Activated CD4-positive, alpha-beta T cell treated with anti-CD3 and anti-CD28 coated beads, Interleukin-10, Interleukin-2, amounts not matched to agents 100 ng/mL and 50 ng/mL, durations not matched to agents 16 hours and 8 hours (primary cell): ENCODE measurements around the gene ASH1L.

Experiments used
- DNase-seq: peaks from one replicate; pipeline ENCODE4 v3.0.0-alpha.2; 2020

Gene ASH1L

DNA sequence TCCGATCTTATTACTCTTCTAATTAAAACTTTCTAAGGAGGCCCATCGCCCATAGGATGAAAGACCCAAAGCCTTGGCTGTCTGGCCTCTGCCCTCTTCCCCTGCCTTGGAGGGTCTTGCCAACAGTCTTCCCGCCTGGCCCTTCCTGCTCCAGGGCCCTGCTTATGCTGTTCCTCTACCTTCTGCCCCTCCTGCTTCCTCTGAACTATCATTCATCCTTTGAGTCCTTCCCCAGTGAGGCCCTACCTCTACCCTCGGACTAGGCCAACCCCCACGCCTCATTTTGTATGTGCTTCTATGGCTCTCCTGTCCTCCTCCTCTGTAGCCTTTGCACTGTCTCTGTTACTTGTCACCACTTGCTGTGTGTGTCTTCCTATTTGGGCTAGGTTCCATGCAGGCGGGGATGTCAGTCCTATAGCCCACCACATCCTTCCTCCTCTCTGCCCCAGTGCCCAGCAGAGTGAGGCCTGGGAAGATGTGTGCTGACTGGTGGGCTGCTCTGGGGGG lies 236.5 kb downstream of the ASH1L start:
- no peak for DNase-seq

DNA sequence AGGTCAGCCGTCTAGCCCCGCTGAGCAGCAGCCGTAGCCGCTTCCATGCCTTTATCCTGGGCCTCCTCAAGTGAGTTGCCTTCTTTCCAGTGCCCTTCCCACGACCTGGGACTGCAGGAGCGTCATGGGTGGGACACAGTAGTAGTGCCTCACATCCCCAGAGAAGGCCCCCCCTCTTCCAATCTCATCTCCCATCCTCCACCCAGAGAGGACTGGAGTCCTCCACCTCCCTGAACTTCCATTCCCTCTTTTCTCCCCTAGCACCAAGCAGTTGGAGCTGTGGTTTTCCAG lies 237.1 kb downstream of the ASH1L start:
- no peak for DNase-seq

DNA sequence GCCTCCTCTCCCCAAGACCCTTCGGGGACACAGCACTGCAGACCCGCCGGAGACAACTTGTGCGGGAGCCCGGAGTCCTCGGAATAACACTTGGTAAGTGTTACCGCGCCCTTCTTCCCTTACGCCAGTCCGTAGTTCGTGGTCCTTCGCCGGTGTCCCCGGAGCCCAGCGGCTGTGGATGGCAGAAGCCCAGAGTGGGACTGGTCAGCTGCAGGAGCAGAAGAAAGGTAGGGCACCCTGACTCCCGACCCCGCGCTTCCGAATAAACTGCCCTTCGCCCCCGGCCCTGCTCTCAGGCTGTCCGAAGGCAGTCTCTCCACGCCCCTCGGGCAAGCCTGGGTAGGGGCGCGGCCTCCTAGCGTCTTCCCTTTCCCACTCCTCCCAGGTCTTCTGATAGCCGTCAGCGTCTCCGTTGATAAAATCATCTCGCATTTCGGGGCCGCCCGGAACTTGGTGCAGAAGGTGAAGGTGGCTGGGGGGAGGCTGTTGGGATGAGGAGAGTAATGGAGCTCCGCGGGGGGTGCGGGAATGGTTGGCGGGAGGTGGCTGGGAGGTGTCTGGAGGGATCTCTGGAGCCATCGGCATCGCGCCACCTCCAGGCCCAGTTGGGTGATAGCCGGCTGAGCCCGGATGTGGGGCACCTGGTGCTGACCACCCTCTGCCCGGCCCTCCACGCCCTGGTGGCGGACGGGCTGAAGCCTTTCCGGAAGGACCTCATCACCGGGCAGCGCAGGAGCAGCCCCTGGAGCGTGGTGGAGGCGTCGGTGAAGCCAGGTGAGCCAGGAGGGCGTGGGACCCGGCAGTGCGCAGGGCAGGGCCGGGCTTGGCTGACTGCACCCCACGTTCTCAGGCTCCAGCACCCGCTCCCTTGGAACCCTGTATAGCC lies 237.6 kb downstream of the ASH1L start:
- DNase-seq: no peak

DNA sequence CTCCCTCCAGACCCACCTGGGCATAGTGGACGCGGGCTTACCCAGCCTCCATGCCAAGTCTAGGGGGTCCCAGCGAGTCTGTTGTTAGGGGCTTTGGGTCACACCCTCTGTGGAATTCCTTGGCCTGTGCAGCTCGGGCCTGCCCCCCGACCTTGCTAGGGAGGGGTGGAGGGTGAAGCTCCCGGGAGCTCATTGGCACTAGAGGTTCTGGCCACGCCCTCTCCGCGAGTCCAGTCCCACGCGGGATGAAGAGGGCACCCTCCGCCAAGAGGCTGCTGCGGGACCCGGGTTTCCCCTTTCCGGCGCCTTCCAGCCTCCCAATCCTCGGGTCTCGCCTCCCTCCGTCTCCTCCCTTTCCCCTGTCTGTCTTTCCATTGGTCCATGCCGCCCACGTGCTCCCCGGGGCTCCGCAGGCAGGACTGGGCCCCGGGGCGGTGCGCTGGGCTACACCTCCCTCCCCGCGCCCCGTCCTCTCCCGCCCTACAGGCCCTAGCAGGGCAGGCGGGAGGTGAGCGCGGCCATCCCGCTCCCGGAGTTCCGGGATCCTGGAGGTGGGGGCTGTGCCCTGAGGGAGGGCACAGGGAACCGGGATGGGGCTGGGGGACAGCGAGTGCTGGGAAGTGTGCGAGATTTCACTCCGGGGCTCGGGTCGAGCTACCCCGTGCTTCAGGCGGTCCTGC lies 238.4 kb downstream of the ASH1L start:
- DNase-seq: peak; percentile 96

DNA sequence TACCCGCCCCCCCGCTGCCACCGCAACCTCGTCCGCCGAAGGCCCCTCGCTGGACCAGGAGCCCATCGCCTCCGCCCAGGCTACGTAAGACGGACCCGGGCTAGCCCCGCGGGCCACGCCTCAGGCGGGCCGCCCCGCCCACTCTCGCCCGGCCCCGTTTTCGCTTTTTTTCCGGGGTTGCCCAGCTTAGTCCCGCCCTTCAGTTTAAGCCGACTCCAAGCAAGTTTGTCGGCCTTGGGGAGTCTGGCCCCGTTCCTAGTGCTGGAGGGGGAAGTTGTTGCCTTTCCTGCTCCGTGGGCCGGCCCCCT lies 238.9 kb downstream of the ASH1L start:
- DNase-seq: peak; percentile 89

DNA sequence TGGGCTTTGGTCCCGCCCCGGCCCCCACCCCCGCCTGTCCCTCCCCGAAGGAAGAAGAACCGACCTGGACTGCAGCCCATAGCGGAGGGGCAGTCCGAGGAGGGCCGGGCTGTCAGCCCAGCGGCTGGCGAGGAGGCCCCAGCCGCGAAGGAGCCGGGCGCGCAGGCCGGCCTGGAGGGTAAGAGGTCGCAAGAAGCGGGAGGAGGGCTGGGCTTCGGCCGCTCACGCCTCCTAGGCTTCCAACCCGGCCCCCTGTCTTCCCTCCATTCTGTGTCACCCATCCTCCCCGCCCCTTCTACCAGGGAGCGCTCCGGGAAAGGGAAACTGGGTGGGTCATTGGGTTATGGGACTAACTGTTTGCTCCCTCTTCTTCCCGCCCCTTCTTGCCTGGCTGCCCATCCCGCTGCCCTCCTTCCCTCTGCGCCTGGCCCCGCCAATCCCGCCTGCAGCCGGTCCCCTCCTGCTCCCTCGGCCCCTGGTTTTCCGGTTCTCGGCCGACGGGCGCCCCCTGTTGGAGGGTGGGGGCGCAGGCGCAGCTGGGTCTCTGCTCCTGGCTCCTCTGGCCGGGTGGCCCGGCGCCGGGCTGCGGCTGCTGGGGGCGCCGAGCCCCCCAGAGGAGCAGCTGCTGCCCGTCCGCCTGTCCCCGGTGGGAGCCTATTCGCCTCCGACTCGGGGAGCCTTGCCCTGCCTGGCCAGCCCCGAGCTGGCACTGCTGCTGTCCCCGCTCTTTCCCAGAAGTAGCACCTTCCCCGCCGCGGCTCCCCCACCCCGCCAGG lies 239.5 kb downstream of the ASH1L start:
- peak; percentile 90 for DNase-seq

DNA sequence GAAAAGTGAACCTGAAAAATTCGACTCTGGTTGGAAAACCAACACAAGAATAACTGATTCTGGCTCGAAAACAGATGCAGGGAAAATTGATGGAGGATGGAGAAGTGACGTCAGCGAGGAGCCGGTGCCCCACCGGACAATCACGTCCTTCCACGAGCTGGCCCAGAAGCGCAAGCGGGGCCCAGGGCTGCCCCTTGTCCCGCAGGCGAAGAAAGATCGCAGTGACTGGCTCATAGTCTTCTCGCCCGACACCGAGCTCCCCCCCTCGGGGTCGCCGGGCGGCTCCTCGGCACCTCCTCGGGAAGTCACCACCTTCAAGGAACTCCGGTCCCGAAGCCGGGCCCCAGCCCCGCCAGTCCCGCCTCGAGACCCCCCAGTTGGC lies 240.0 kb downstream of the ASH1L start:
- DNase-seq: peak; percentile 16

DNA sequence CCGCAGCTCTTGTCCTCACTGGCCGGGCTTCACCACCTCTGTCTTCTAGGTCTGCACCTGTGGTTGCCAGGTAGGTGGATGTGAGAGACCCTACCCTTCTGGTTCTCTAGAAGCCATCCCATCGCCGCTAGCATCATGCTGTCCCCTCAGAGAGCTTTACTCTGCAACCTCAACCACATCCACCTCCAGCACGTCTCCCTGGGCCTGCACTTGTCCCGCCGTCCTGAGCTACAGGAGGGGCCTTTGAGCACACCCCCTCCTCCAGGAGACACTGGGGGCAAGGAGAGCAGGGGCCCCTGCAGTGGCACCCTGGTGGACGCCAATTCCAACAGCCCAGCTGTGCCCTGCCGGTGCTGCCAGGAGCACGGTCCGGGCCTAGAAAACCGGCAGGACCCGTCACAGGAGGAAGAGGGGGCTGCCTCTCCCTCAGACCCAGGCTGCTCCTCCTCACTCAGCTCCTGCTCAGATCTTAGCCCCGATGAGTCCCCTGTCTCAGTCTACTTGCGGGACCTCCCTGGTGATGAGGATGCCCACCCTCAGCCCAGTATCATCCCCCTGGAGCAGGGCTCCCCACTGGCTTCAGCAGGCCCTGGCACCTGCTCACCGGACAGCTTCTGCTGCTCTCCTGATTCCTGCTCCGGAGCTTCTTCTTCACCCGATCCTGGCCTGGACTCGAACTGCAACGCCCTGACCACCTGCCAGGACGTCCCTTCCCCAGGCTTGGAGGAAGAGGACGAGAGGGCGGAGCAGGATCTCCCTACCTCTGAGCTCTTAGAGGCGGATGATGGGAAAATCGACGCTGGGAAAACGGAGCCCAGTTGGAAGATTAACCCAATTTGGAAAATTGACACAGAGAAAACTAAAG lies 240.7 kb downstream of the ASH1L start:
- DNase-seq: peak; percentile 5

DNA sequence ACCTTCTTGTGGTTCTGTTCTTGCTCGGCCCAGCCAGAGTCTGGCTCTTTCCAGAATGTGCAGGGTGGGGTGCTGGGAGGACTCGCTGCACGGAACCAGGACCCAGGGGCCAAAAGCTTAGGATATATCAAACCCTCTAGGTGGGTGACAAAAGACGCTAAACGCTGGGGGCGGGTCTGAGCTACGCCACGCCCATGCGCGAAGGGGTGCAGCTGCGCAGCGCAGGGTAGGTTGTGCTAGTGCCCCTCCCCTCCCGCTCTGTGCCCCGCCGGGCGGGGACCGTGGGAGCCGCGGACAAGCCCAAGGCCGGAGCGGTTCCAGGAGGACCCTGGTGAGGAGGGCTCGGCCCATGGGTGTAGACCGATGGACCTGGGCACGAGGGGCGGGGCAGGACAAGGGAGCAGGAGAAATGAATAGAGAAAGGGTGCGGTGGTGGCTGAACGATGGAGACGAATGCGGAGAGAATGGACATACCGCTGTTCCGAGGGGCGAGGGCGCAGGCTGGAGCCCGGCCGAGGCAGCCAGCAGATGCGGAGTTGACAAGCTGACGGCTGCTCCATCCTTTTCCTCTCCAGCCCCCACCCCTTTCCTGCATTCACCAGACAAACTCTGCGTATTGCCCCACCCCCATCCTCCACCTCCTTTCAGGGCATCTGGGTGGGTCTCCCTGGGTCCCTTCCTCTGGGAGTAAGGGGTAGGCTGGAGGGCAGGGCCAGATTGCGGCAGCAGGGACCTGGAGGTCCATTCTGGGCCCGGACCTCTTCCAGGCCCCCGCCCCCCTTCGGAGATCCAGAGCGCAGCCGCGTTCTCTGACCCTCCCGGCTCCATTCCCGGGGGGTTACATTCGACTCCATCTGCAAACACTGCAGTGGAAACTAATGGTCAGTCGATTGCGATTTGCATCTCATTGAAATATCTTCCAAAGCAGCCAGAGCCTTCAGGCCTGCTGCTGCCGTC lies 241.7 kb downstream of the ASH1L start, which contains the start of gene RUSC1:
TSS of gene RUSC1 (plus strand) at position 234 of the 957 bp plus-strand sequence. CDS start 880 bp downstream, outside the sequence.
- DNase-seq: peak; percentile 80

DNA sequence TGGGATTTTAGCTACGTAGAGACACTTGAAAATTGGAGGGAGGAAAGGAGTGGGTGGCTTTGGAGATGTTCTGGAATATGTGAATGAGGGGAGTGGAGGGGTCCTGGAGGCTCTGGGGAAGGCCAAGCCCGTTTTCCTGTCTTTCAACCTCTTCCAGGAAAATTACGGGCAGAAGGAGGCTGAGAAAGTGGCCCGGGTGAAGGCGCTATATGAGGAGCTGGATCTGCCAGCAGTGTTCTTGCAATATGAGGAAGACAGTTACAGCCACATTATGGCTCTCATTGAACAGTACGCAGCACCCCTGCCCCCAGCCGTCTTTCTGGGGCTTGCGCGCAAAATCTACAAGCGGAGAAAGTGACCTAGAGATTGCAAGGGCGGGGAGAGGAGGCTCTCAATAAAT lies 242.4 kb downstream of the ASH1L start:
- no peak for DNase-seq

DNA sequence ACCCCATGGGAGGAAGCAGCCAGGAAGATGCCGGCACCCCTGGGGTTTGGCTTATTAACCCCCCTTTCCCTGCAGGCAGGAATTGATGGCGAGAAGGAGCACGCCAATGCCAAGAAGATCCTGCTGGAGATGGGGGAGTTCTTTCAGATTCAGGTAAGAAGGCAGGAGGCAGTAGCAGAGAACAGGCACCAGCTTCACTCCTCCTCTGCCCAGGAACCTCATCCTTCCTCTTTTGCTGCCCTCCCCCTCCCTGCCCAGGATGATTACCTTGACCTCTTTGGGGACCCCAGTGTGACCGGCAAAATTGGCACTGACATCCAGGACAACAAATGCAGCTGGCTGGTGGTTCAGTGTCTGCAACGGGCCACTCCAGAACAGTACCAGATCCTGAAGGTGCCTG lies 243.1 kb downstream of the ASH1L start:
- DNase-seq: no peak

DNA sequence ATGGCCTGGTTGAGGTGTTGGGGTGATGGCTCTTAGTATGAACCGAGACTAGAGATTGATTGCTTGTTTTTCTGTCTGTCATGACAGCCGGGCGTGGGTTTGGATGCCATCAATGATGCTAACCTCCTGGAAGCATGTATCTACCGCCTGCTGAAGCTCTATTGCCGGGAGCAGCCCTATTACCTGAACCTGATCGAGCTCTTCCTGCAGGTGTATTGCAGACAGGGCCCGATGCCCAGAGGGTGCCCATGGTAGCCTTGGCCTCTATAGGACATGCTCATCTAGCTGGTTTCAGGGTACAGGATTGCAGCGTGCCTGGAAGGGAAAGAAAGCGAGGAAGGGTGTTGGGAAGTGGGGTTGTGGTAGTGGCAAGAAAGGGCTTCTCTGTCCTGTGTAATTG lies 244.5 kb downstream of the ASH1L start:
- no peak for DNase-seq

DNA sequence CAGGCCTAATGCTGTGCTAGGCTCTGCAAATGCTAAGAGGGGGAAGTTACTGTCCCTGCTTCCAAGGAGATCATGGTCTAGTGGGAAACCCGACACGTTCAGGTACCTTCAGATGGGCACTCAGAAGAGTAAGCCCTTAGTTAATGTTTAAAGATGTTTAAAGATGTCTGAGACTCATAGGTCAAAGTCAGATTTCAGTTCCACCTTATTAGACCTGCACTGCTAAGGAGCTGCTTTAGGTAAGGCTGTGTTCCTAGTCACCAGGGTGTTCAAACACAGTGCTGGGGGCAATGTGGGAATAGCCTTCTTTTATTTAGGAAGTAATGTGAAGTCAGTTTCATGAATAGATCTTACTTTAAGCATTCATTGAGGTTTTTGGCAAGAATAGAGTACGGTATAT lies 245.7 kb downstream of the ASH1L start:
- DNase-seq: no peak

DNA sequence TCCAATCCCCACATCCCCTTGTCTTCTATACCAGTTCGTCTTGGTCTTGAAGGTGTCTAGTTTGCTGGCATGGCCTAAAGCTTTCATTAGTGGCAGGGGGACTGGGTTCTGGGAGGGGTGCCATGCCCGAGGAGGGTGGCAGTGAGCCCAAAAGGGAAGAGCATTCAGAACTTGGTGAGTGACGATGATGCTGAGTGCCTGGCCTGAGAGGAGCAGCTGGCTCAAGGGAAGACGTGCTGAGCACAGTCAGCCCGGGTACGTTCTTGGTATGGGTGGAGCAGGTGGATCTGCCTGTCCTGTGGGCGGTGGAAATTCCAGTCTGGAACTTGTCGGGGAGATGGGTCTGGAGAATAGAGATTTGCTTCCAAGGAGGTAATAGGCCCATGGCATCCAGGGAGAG lies 249.3 kb downstream of the ASH1L start:
- no peak for DNase-seq

DNA sequence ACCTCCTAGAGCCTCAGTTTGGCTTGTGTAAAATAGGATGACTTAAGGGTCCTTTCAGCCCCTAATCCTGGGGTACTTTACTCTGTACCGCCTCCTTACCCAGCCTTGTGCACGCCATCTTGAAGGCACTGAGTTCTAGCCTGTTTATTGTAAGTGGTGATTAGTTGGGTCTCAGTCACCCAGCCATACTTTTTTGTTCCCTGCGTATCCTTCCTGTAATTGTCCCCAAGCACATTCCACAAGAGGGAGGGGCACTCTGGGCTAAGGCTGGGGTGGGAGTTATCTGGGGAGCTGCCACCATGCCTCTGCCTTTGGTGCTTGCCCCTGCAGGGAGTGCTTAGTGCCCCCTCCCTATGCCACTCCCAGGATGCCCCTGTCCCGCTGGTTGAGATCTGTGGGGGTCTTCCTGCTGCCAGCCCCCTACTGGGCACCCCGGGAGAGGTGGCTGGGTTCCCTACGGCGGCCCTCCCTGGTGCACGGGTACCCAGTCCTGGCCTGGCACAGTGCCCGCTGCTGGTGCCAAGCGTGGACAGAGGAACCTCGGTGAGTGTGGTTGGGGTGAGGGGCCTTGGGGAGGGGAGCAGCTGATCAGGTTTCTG lies 253.1 kb downstream of the ASH1L start:
- DNase-seq: peak; percentile 28

DNA sequence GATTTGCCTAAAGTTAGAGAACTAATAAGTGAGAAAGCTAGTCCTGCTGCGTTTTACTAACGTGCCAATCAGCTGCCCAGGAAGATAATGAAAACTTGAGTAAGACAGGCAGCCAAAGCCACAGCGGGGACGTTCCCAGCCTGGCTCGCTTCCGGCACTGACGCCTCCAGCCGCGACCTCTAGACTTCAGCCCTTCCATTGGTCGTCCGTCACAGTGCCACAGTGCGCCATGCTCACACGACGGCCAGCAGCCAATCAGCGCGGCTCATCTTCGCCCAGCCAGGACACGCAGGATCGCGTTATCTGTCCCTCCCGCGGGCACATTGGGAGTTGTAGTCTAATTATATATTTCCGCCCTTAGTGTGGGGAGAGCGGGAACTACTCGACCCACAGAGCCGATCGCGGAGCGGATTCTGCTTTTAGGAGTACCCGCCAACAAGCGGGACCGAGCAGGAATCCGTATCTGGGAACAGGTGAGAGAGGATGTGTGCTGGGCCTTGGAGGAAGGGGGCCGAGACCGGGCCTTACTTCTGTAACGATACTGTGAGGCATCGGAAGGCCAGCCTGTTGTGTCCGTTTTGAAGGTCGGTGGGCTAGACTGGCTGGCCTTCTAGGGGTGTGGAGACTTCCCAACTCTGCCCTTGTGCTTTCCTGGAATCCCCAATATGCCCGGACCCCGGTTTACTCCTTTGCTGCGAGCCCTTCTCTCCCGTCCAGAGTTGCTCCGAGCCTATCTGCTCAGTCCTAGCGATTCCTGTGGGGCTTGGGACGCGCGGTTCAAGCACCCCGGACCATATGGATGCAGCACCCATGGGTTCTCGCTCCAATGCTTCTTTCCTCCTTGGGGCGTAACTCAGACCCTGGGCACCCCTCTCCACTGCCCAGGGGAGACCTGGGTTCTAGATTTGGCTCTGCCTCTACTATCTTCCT lies 253.8 kb downstream of the ASH1L start, which contains the start of gene FDPS:
TSS of gene FDPS (plus strand) at position 374 of the 930 bp plus-strand sequence. CDS start 924 bp downstream, outside the sequence.
- DNase-seq: peak; percentile 100

DNA sequence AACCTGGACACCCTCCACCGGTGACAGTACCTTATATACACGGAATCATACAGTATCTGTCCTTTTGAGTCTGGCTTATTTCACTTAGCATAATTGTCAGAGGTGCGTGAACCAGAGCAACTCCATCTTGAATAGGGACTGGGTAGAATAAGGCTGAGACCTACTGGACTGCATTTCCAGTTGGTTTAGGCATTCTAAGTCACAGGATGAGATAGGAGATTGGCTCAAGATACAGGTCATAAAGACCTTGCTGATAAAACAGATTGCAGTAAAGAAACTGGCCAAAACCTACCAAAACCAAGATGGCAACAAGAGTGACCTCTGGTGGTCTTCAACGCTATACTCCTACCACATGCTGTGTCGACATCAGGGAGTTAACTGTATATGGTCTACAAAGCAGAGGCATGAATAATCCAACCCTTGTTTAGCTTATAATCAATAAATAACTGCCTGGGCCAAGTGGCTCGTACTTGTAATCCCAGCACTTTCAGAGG lies 255.3 kb downstream of the ASH1L start:
- peak; percentile 45 for DNase-seq

DNA sequence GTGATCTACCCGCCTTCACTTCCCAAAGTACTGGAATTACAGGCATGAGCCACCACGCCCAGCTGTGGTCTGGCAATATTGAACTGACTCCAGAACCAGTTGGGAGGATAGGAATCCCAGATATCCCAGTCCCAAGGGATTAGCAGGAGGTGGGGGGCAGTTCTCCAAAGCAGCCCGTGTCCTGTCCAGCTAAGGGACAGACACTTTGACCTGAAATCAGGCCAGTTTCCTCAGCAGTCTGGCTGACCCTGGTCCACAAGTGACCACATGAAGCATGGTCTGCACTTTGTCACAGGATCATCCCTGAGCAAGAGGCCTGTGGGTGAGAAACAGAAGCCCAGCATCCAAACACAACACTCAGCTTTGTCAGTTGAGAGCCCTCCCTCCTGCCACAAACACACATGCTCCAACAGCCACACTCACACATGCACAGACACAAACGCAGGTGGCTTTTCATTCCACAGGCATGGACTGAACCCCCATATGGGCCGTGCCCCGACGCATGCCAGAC lies 256.7 kb downstream of the ASH1L start:
- no peak for DNase-seq

DNA sequence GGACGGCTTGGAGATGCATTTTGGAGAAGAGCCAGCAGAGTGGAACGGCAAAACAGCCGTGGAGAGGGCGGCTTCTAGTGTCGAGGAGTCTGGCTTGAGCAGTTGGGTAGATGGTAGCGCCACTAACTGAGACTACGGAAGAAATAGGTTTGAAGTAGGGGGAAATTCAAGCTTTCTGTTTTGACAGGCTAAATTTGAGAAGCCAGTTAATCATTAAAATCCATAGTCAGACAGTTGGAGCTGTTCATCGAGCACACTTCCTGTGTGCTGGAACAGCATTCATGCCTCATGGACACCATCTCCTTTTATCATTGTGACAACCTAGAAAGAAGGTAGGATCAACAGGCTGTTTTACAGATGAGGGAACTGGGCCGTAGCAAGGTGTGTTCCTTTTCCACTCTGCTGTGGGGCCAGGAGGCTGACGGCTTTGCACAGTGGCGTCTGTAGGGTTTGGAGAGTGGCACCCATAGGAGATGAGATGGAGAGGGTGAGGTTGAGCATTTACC lies 258.0 kb downstream of the ASH1L start:
- DNase-seq: no peak
